Psoas muscle (tissue), 8 donors: ENCODE data around the gene UBC. TPM values are rescaled to one million over a fixed set of nuclear protein-coding genes. Genes with fewer than 3 reads are reported as not detected.
A peak's percentile ranks its signal among the peaks of the same experiment; 100 is the strongest.
"Not testable (repeated sequence)": the region's sequence is repeated elsewhere in the genome, so short reads cannot be mapped to it uniquely, and the experiment has no call there.

Experiments
- ATAC-seq, 4 donors: fragments of 200-7000 bp; cut with Tn5 transposase; one replicate each; pipeline ENCODE4 v1.9.1; 2020; ENCODE audit warnings: moderate library complexity in 3 of 4, mild to moderate bottlenecking in 2 of 4
- DNase-seq, 2 donors: peaks; one replicate each; pipeline ENCODE4 v3.0.0-alpha.2; 2020
- H3K27ac ChIP-seq: fragments of 200-600 bp; one replicate; pipeline ENCODE4 v1.8.0; 2022
- H3K27me3 ChIP-seq, 3 donors: fragments of 200-600 bp in 1 of 3; one replicate each; pipeline versions ENCODE4 v1.6.1 to v1.8.0; 2013 to 2022; ENCODE audit warnings: low read length in 2 of 3, mild to moderate bottlenecking in 2 of 3, moderate library complexity in 1 of 3; ENCODE audit not compliant: insufficient read depth in 3 of 3
- H3K36me3 ChIP-seq, 2 donors: fragments of 200-600 bp in 1 of 2; one replicate each; pipeline versions ENCODE4 v1.6.1 to v1.8.0; 2013 to 2022; ENCODE audit warnings: low read depth in 1 of 2, mild to moderate bottlenecking in 1 of 2, moderate library complexity in 1 of 2; ENCODE audit not compliant: insufficient read depth in 1 of 2
- H3K4me1 ChIP-seq: fragments of 200-600 bp; one replicate; pipeline ENCODE4 v1.8.0; 2022
- H3K4me3 ChIP-seq: fragments of 200-600 bp; one replicate; pipeline ENCODE4 v1.8.0; 2022; ENCODE audit warnings: mild to moderate bottlenecking
- H3K9me3 ChIP-seq: fragments of 200-600 bp; one replicate; pipeline ENCODE4 v1.8.0; 2022
- CTCF ChIP-seq: fragments of 200-600 bp; IDR thresholded peaks from one replicate; pipeline ENCODE4 v1.8.0; 2022; ENCODE audit warnings: antibody characterized with exemption
- WGBS, 3 donors: extraction: QIAGEN DNeasy Blood & Tissue Kit; methylation state at CpG; one replicate each; pipeline versions ENCODE4 v1.1.6 to v1.1.7; 2013; 5-methylcytosine and 5-hydroxymethylcytosine counted together
- intact Hi-C, 2 donors: fragments of 100-400 bp; cut with DNase I; formaldehyde crosslinking; loops; one replicate each; pipeline versions ENCODE4 v1.11.0 to v1.14.2; 2022
- polyA plus RNA-seq, 3 donors: library from polyadenylated mRNA; stranded (reverse); fragments of 200-250 nt; gene quantifications; one replicate each; pipeline ENCODE4 v1.2.3, GENCODE V29; 2013
- total RNA-seq, 4 donors: library from RNA; stranded (reverse); fragmentation: NEBNext Ultra II Directional in 2 of 4; extraction: Animal tissue kit (Norgen Biotek cat#: 25700) in 2 of 4; gene quantifications; one replicate each; pipeline versions ENCODE4 v1.2.1 to v1.2.4, GENCODE V29; 2021 to 2023
- donor health status: healthy with polysubstance abuse.
- donor health status: DM: no; HTN: no; CAD: no; lungs with moderate emphysema.
- donor health status: Bipolar disorder and iron deficiency.
- donor health status: healthy.
- donor health status: DM: yes; HTN: yes; CAD: no.
- donor health status: DM: no; HTN: no; CAD: no.
- donor health status: DM: no; HTN: no; CAD: no.
- donor health status: DM: yes; HTN: yes; CAD: no.

The UBC gene
- total and polyA plus RNA-seq, 7 donors = 2,036 to 18,039 (median 2,719) TPM

GRCh38 chr12:124927201-124928094 lies 13.0 kb upstream of the UBC start:
- Histone ChIP-seq H3K27me3 (no peaks in the 10 kb centered on the region), H3K9me3 (no peaks in the 10 kb centered on the region), H3K4me3 (peak overlapping the region; percentile 93), H3K36me3 (no peaks in the 10 kb centered on the region), H3K27ac (peak overlapping the region; percentile 99), H3K4me1 (peaks cover 9% of the 10 kb centered on the region)
- 1 to 2% (median 1%) methylated on average over 45 of the region's 45 CpGs for WGBS, 3 donors
- TF ChIP-seq CTCF = no peak
- peak; percentile 85 to 94 for DNase-seq
- ATAC-seq = peak; percentile 85 to 91 (median 86)
- intact Hi-C loops = loop anchor here in 1 of 2 donors (1.0 kb wide), 1 partner anchor 10 kb away; no protein-coding TSS in a partner anchor

- WGBS, 3 donors = 89 to 92% (median 92%) methylated on average over 6 to 7 of the region's 7 CpGs
- H3K4me1 ChIP-seq = peaks cover 21% of the 10 kb centered on the region
- DNase-seq, ATAC-seq, intact Hi-C loops, H3K9me3 ChIP-seq, H3K27me3 ChIP-seq, H3K4me3 ChIP-seq, H3K36me3 ChIP-seq: not testable (repeated sequence)
- peak overlapping the region; percentile 15 for H3K27ac ChIP-seq
Measured at GRCh38 chr12:124925782-124926181, 11.3 kb upstream of the UBC start.

- Histone ChIP-seq H3K9me3 (no peaks in the 10 kb centered on the region), H3K27me3 (no peaks in the 10 kb centered on the region), H3K4me3 (no peak overlapping the region), H3K27ac (no peak overlapping the region), H3K36me3 (no peaks in the 10 kb centered on the region), H3K4me1 (peaks cover 24% of the 10 kb centered on the region)
- ATAC-seq (no peak), DNase-seq (no peak)
- 83 to 86% (median 85%) methylated on average over 10 of the region's 10 CpGs for WGBS, 3 donors
- intact Hi-C loops = no loop called here
- TF ChIP-seq CTCF = no peak
Measured at GRCh38 chr12:124925117-124925516, 10.7 kb upstream of the UBC start.

GRCh38 chr12:124923905-124924734 lies 9.7 kb upstream of the UBC start:
- 73 to 82% (median 75%) methylated on average over 12 of the region's 12 CpGs for WGBS, 3 donors
- Histone ChIP-seq H3K27me3 (no peaks in the 10 kb centered on the region), H3K4me1 (peaks cover 32% of the 10 kb centered on the region), H3K27ac (peak overlapping the region; percentile 60), H3K36me3 (no peaks in the 10 kb centered on the region), H3K9me3 (no peaks in the 10 kb centered on the region), H3K4me3 (no peak overlapping the region)
- ATAC-seq = no peak
- DNase-seq = no peak
- no peak for TF ChIP-seq CTCF
- intact Hi-C loops = no loop called here
